HG03097 (cell line): ENCODE results near the gene TRAPPC2L.
"Not testable (repeated sequence)": the region's sequence is repeated elsewhere in the genome, so short reads cannot be mapped to it uniquely, and the experiment has no call there.

Source experiments
- ATAC-seq: cut with Tn5 transposase; IDR thresholded peaks from one replicate; pipeline ENCODE4 v1.9.1; 2021; ENCODE audit not compliant: unreplicated experiment, low FRiP score

Gene TRAPPC2L

GRCh38 chr16:88886845-88887521 is 30.1 kb downstream of the TRAPPC2L start:
- no peak for ATAC-seq

- ATAC-seq = no peak
Measured at GRCh38 chr16:88888057-88888456, 31.1 kb downstream of the TRAPPC2L start.

GRCh38 chr16:88888461-88889387 is 31.8 kb downstream of the TRAPPC2L start:
- no peak for ATAC-seq

- ATAC-seq = not testable (repeated sequence)
Measured at GRCh38 chr16:88889702-88890352, 32.9 kb downstream of the TRAPPC2L start.

- no peak for ATAC-seq
Measured at GRCh38 chr16:88891083-88891482, 34.2 kb downstream of the TRAPPC2L start.

- ATAC-seq = no peak
Measured at GRCh38 chr16:88892065-88892464, 35.1 kb downstream of the TRAPPC2L start.

- no peak for ATAC-seq
Measured at GRCh38 chr16:88893127-88893968, 36.4 kb downstream of the TRAPPC2L start.

- ATAC-seq = not testable (repeated sequence)
Measured at GRCh38 chr16:88894266-88894665, 37.3 kb downstream of the TRAPPC2L start.

- ATAC-seq = no peak
Measured at GRCh38 chr16:88894681-88895300, 37.9 kb downstream of the TRAPPC2L start.

- no peak for ATAC-seq
Measured at GRCh38 chr16:88895335-88895734, 38.4 kb downstream of the TRAPPC2L start.

GRCh38 chr16:88896238-88897070 is 39.5 kb downstream of the TRAPPC2L start:
- no peak for ATAC-seq

- no peak for ATAC-seq
Measured at GRCh38 chr16:88897696-88898425, 40.9 kb downstream of the TRAPPC2L start.

GRCh38 chr16:88899901-88900661 is 43.2 kb downstream of the TRAPPC2L start:
- ATAC-seq = no peak

- ATAC-seq = no peak
Measured at GRCh38 chr16:88900662-88901052, 43.7 kb downstream of the TRAPPC2L start.

- no peak for ATAC-seq
Measured at GRCh38 chr16:88901718-88902337, 44.9 kb downstream of the TRAPPC2L start.

GRCh38 chr16:88902744-88903143 is 45.8 kb downstream of the TRAPPC2L start:
- ATAC-seq = no peak

GRCh38 chr16:88903267-88903666 is 46.3 kb downstream of the TRAPPC2L start:
- no peak for ATAC-seq
